ENCODE data around the gene MRPL1. TPM values are rescaled to one million over a fixed set of nuclear protein-coding genes. Genes with fewer than 3 reads are reported as not detected.

Gene MRPL1
- polyA plus RNA-seq, 1 donor (not counting 4 experiments of a cell fraction or from before 2014, with no cell fraction given) = 71.4 TPM

- no peaks in the 10 kb centered on the region for H3K9me1 ChIP-seq (ENCODE audit: control insufficient read depth, extremely low read depth, insufficient read depth, low read length)
- H2AFZ ChIP-seq (ENCODE audit: control insufficient read depth, low read length) = no peak overlapping the region
- no peak overlapping the region for H3K27ac ChIP-seq (ENCODE audit: control insufficient read depth, insufficient read depth, low read length)
- H3K4me2 ChIP-seq (ENCODE audit: control insufficient read depth, extremely low read depth, insufficient read depth, low read depth, low read length) = no peak overlapping the region
- H3K4me1 ChIP-seq (ENCODE audit: control insufficient read depth, extremely low read depth, insufficient read depth, low read length) = peaks cover 19% of the 10 kb centered on the region
- no peaks in the 10 kb centered on the region for H4K20me1 ChIP-seq (ENCODE audit: control insufficient read depth, extremely low read depth, insufficient read depth, low read length)
- no peak overlapping the region for H3K9ac ChIP-seq (ENCODE audit: control insufficient read depth, extremely low read depth, insufficient read depth, low read length)
- H3K79me2 ChIP-seq (ENCODE audit: control insufficient read depth, insufficient read depth, low read length) = no peaks in the 10 kb centered on the region
- no peaks in the 10 kb centered on the region for H3K9me3 ChIP-seq (ENCODE audit: control insufficient read depth, low read depth, low read length)
- no peak overlapping the region for H3K4me3 ChIP-seq (ENCODE audit: control insufficient read depth in 2 of 3, extremely low read depth in 1 of 3, insufficient read depth in 2 of 3, low read depth in 1 of 3, low read length in 3 of 3)
- H3K27me3 ChIP-seq (ENCODE audit: control insufficient read depth, extremely low read depth, insufficient read depth, low read length) = no peaks in the 10 kb centered on the region
- DNase-seq (ENCODE audit: low read depth, low spot score) (no peak), FAIRE-seq (no peak)
- no peaks in the 10 kb centered on the region for H3K36me3 ChIP-seq (ENCODE audit: control insufficient read depth in 2 of 2, extremely low read depth in 1 of 2, insufficient read depth in 2 of 2, low read length in 2 of 2)
- dilution Hi-C loops (cut with MboI; ENCODE audit: extremely low pct_ligation_motif_present, low sequenced_read_pairs) = no loop called here
- TF ChIP-seq EZH2 (IDR thresholded peaks at IDR 0.05; ENCODE audit: low read length) (no peak), CTCF (optimal IDR thresholded peaks at IDR 0.05 in 1 of 3, IDR thresholded peaks at IDR 0.05 in 1 of 3, conservative IDR thresholded peaks at IDR 0.05 in 1 of 3; ENCODE audit: extremely low read depth in 1 of 3, insufficient read depth in 2 of 3, low read length in 3 of 3) (no peak)
These were observed 43.1 kb downstream of the MRPL1 start for GRCh38 chr4:77905651-77906263.

- H3K79me2 ChIP-seq (ENCODE audit: control insufficient read depth, insufficient read depth, low read length) = no peaks in the 10 kb centered on the region
- H3K27ac ChIP-seq (ENCODE audit: control insufficient read depth, insufficient read depth, low read length) = no peak overlapping the region
- no peaks in the 10 kb centered on the region for H3K4me1 ChIP-seq (ENCODE audit: control insufficient read depth, extremely low read depth, insufficient read depth, low read length)
- H4K20me1 ChIP-seq (ENCODE audit: control insufficient read depth, extremely low read depth, insufficient read depth, low read length) = no peaks in the 10 kb centered on the region
- no peaks in the 10 kb centered on the region for H3K9me3 ChIP-seq (ENCODE audit: control insufficient read depth, low read depth, low read length)
- no peak overlapping the region for H3K4me3 ChIP-seq (ENCODE audit: control insufficient read depth in 2 of 3, extremely low read depth in 1 of 3, insufficient read depth in 2 of 3, low read depth in 1 of 3, low read length in 3 of 3)
- TF ChIP-seq EZH2 (IDR thresholded peaks at IDR 0.05; ENCODE audit: low read length) (no peak), CTCF (optimal IDR thresholded peaks at IDR 0.05 in 1 of 3, IDR thresholded peaks at IDR 0.05 in 1 of 3, conservative IDR thresholded peaks at IDR 0.05 in 1 of 3; ENCODE audit: extremely low read depth in 1 of 3, insufficient read depth in 2 of 3, low read length in 3 of 3) (no peak)
- H3K4me2 ChIP-seq (ENCODE audit: control insufficient read depth, extremely low read depth, insufficient read depth, low read depth, low read length) = no peak overlapping the region
- no peak overlapping the region for H2AFZ ChIP-seq (ENCODE audit: control insufficient read depth, low read length)
- H3K36me3 ChIP-seq (ENCODE audit: control insufficient read depth in 2 of 2, extremely low read depth in 1 of 2, insufficient read depth in 2 of 2, low read length in 2 of 2) = no peaks in the 10 kb centered on the region
- no peak overlapping the region for H3K9ac ChIP-seq (ENCODE audit: control insufficient read depth, extremely low read depth, insufficient read depth, low read length)
- dilution Hi-C loops (cut with MboI; ENCODE audit: extremely low pct_ligation_motif_present, low sequenced_read_pairs) = no loop called here
- H3K9me1 ChIP-seq (ENCODE audit: control insufficient read depth, extremely low read depth, insufficient read depth, low read length) = no peaks in the 10 kb centered on the region
- no peak for FAIRE-seq
- H3K27me3 ChIP-seq (ENCODE audit: control insufficient read depth, extremely low read depth, insufficient read depth, low read length) = no peaks in the 10 kb centered on the region
- no peak for DNase-seq (ENCODE audit: low read depth, low spot score)
These were observed 48.0 kb downstream of the MRPL1 start for GRCh38 chr4:77910676-77911075.
